ENCODE data around the gene SPAG17. TPM values are rescaled to one million over a fixed set of nuclear protein-coding genes. Genes with fewer than 3 reads are reported as not detected.

The SPAG17 gene
- total RNA-seq, 1 experiment from 2014 or later = 0.33 TPM

DNA sequence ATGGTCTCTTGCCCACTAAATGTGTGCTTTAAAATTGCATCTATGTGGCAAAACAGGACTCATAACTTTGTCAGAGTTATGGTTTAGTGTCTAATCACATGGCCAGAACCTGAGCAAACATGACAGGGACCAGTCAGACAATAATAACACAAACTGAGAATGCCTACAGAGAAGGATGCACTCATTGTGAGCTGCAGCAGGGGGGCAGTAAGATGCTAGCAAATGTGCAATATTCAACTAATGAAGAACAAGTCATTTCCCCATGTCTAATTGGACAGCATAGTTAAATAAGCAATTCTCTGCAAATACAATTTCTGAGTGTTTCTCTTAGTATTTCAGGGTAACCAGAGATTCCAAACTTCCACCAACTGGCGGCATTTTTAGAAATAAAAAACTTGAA lies 30.8 kb downstream of the SPAG17 start:
- TF ChIP-seq CTCF (IDR thresholded peaks at IDR 0.05; ENCODE audit: unreplicated experiment) = no peak
- intact Hi-C loops (cut with micrococcal nuclease; ENCODE audit: unreplicated experiment) = loop anchor here (5.0 to 10.0 kb wide), 3 partner anchors 42 to 1121 kb away; no protein-coding TSS in a partner anchor
- no peak overlapping the region for H3K4me3 Mint-ChIP-seq (ENCODE audit: low read depth, unreplicated experiment)
- no peaks in the 10 kb centered on the region for H3K4me1 Mint-ChIP-seq (ENCODE audit: low read depth, unreplicated experiment)
- CTCF ChIA-PET = no interaction called here
- no TSS peak for BruUV-seq (replicated peaks)
- no peak overlapping the region for H3K27ac Mint-ChIP-seq (ENCODE audit: unreplicated experiment)
- H3K9me3 Mint-ChIP-seq (ENCODE audit: low read depth, unreplicated experiment) = no peaks in the 10 kb centered on the region
- no peak for DNase-seq
- no peaks in the 10 kb centered on the region for H3K27me3 Mint-ChIP-seq (ENCODE audit: unreplicated experiment)
- H3K36me3 Mint-ChIP-seq (ENCODE audit: insufficient read depth, unreplicated experiment) = no peaks in the 10 kb centered on the region

GRCh38 chr1:118151312-118151937 lies 33.6 kb downstream of the SPAG17 start:
- Mint-ChIP-seq H3K4me1 (ENCODE audit: low read depth, unreplicated experiment) (no peaks in the 10 kb centered on the region), H3K36me3 (ENCODE audit: insufficient read depth, unreplicated experiment) (no peaks in the 10 kb centered on the region), H3K9me3 (ENCODE audit: low read depth, unreplicated experiment) (no peaks in the 10 kb centered on the region), H3K4me3 (ENCODE audit: low read depth, unreplicated experiment) (no peak overlapping the region), H3K27me3 (ENCODE audit: unreplicated experiment) (no peaks in the 10 kb centered on the region), H3K27ac (ENCODE audit: unreplicated experiment) (no peak overlapping the region)
- DNase-seq = peak; percentile 37
- intact Hi-C loops (cut with micrococcal nuclease; ENCODE audit: unreplicated experiment) = loop anchor here (1.0 to 10.0 kb wide), 5 partner anchors 39 to 1123 kb away; no protein-coding TSS in a partner anchor
- TF ChIP-seq CTCF (IDR thresholded peaks at IDR 0.05; ENCODE audit: unreplicated experiment) = peak; percentile 40
- CTCF ChIA-PET = no interaction called here
- no TSS peak for BruUV-seq (replicated peaks)

DNA sequence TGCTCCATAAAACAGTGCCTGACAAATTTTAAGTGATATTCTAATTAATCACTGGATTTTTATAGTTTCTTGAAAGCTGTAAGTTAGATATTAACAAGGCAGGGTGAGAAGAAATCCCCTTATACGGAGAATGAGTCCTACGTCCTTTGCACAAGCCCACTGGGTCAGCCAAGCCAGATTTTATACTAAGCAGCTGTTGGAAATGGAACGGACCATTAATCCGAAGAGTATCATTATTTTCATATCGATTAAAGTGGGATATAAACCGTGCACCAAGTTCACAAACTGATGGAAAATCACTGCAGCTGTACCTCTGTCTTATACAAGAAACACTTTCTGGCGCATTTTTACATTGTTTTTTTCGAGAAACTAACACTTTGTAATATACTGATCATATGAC lies 35.2 kb downstream of the SPAG17 start:
- H3K9me3 Mint-ChIP-seq (ENCODE audit: low read depth, unreplicated experiment) = no peaks in the 10 kb centered on the region
- H3K27ac Mint-ChIP-seq (ENCODE audit: unreplicated experiment) = no peak overlapping the region
- TF ChIP-seq CTCF (IDR thresholded peaks at IDR 0.05; ENCODE audit: unreplicated experiment) = no peak
- H3K4me1 Mint-ChIP-seq (ENCODE audit: low read depth, unreplicated experiment) = no peaks in the 10 kb centered on the region
- no peaks in the 10 kb centered on the region for H3K36me3 Mint-ChIP-seq (ENCODE audit: insufficient read depth, unreplicated experiment)
- H3K27me3 Mint-ChIP-seq (ENCODE audit: unreplicated experiment) = no peaks in the 10 kb centered on the region
- DNase-seq = no peak
- H3K4me3 Mint-ChIP-seq (ENCODE audit: low read depth, unreplicated experiment) = no peak overlapping the region
- intact Hi-C loops (cut with micrococcal nuclease; ENCODE audit: unreplicated experiment) = loop anchor here (2.0 to 10.0 kb wide), 4 partner anchors 37 to 1125 kb away; no protein-coding TSS in a partner anchor
- CTCF ChIA-PET = no interaction called here
- BruUV-seq (replicated peaks) = no TSS peak

DNA sequence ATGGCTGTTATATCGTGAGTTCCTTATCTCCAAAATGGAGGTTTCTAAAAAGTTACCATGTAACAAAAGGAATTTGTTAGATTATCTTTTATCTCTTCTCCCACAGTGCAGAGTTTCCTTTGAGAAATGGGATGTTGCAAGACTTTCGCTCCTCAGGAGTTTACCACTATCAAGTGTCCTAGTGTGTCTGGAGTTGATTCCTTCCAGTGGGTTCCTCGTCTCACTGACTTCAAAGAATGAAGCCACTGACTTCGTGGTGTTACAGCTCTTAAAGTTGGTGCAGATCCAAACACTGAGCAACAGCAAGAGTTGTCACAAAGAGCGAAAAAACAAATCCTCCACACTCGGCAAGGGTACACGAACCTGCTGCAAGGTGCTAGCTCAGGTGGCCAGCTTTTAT lies 37.0 kb downstream of the SPAG17 start:
- no peak for TF ChIP-seq CTCF (IDR thresholded peaks at IDR 0.05; ENCODE audit: unreplicated experiment)
- Mint-ChIP-seq H3K27ac (ENCODE audit: unreplicated experiment) (no peak overlapping the region), H3K36me3 (ENCODE audit: insufficient read depth, unreplicated experiment) (no peaks in the 10 kb centered on the region), H3K4me3 (ENCODE audit: low read depth, unreplicated experiment) (no peak overlapping the region), H3K9me3 (ENCODE audit: low read depth, unreplicated experiment) (no peaks in the 10 kb centered on the region), H3K4me1 (ENCODE audit: low read depth, unreplicated experiment) (no peaks in the 10 kb centered on the region), H3K27me3 (ENCODE audit: unreplicated experiment) (no peaks in the 10 kb centered on the region)
- no peak for DNase-seq
- CTCF ChIA-PET = no interaction called here
- intact Hi-C loops (cut with micrococcal nuclease; ENCODE audit: unreplicated experiment) = no loop called here
- BruUV-seq (replicated peaks) = no TSS peak
